ENCODE measurements around the gene CRADD. TPM values are rescaled to one million over a fixed set of nuclear protein-coding genes. Genes with fewer than 3 reads are reported as not detected.

CRADD gene
- total and polyA plus RNA-seq, 10 of the 15 experiments (the other 5 are each of a cell fraction or from before 2014, with no cell fraction given): 7.6 to 15.5 (median 11.7) TPM

GRCh38 chr12:93875157-93875556, 198.0 kb downstream of the CRADD start:
- POLR2A ChIA-PET: no interaction called here
- CTCF ChIA-PET: interaction anchor here (0.7 kb wide), 1 partner anchor 282 kb away, joined by 3 read pairs; no protein-coding TSS in a partner anchor
- no peak overlapping the region for H3K4me3 ChIP-seq
- no peak overlapping the region for H3K27ac ChIP-seq (ENCODE audit: control insufficient read depth, insufficient read depth)
- 9% methylated on average over 1 of the region's 1 CpG for WGBS (ENCODE audit: insufficient coverage, insufficient replicate concordance, low lambda C conversion rate, missing lambda C conversion rate)
- H4K20me1 ChIP-seq (ENCODE audit: control insufficient read depth, insufficient read depth): no peaks in the 10 kb centered on the region
- in situ Hi-C loops (cut with MboI): no loop called here
- H3K27me3 ChIP-seq (replicated peaks in 1 of 2; ENCODE audit: control insufficient read depth in 2 of 2, insufficient read depth in 2 of 2, low read length in 1 of 2): no peaks in the 10 kb centered on the region
- H3K4me2 ChIP-seq (ENCODE audit: control insufficient read depth, insufficient read depth): no peak overlapping the region
- H2AFZ ChIP-seq (ENCODE audit: control insufficient read depth, low read depth, low read length): no peak overlapping the region
- no peaks in the 10 kb centered on the region for H3K4me1 ChIP-seq (ENCODE audit: control insufficient read depth, insufficient read depth, low read length)
- no peaks in the 10 kb centered on the region; the same call in 1 of the 3 replicates for H3K9me3 ChIP-seq (replicated peaks; ENCODE audit: control insufficient read depth, insufficient read depth, low read length)
- no peaks in the 10 kb centered on the region for H3K79me2 ChIP-seq (ENCODE audit: control insufficient read depth, insufficient read depth, low read length)
- no peaks in the 10 kb centered on the region for H3K36me3 ChIP-seq (ENCODE audit: control insufficient read depth in 2 of 2, insufficient read depth in 2 of 2, low read length in 1 of 2)
- DNase-seq (ENCODE audit: low read depth, low spot score) (no peak), ATAC-seq (no peak), FAIRE-seq (no peak)
- H3K9ac ChIP-seq (ENCODE audit: control insufficient read depth, insufficient read depth, low read length): no peak overlapping the region
- SMC1A ChIA-PET (ENCODE audit: uncharacterized antibody, unreplicated experiment): no interaction called here
- intact Hi-C loops (cut with micrococcal nuclease; ENCODE audit: unreplicated experiment): no loop called here
- BruUV-seq (replicated peaks): no TSS peak
- RAD21 ChIA-PET (ENCODE audit: unreplicated experiment): no interaction called here
- TF ChIP-seq SUPT20H (IDR thresholded peaks at IDR 0.05; ENCODE audit: borderline replicate concordance, control insufficient read depth, low read depth, low read length) (no peak), E4F1 (IDR thresholded peaks at IDR 0.05; ENCODE audit: borderline replicate concordance, partially characterized antibody) (no peak), ELK1 (IDR thresholded peaks at IDR 0.05; ENCODE audit: low read depth, low read length) (no peak), CUX1 (IDR thresholded peaks at IDR 0.05; ENCODE audit: insufficient replicate concordance, low read depth, low read length) (no peak), NFYA (IDR thresholded peaks at IDR 0.05; ENCODE audit: borderline replicate concordance, low read depth, low read length) (no peak), NBN (IDR thresholded peaks at IDR 0.05) (no peak), PRDM15 (CRISPR knock-in tag; IDR thresholded peaks at IDR 0.05) (no peak), CHD1 (IDR thresholded peaks at IDR 0.05; ENCODE audit: low read depth, low read length) (no peak), KLF5 (IDR thresholded peaks at IDR 0.05; ENCODE audit: partially characterized antibody) (no peak), ZNF217 (IDR thresholded peaks at IDR 0.05) (no peak), YY1 (IDR thresholded peaks at IDR 0.05; ENCODE audit: low read depth, low read length) (no peak), FOS (IDR thresholded peaks at IDR 0.05; ENCODE audit: borderline replicate concordance, extremely low read depth, insufficient read length) (no peak)

All from GM12878 (cell line).